Skin of body (tissue), 2 donors: Measurements from ENCODE around the gene KIFC1. TPM values are rescaled to one million over a fixed set of nuclear protein-coding genes. Genes with fewer than 3 reads are reported as not detected.
"Not testable (repeated sequence)": the region's sequence is repeated elsewhere in the genome, so short reads cannot be mapped to it uniquely, and the experiment has no call there.

ENCODE experiments used
- DNase-seq: peaks from one replicate; lab custom pipeline; 2025; lab: John Stamatoyannopoulos, UW
- total RNA-seq: library from RNA; depleted of rRNA; stranded (reverse); fragments of >200 nt; gene quantifications from one replicate; pipeline ENCODE4 v1.2.3, GENCODE V29; 2014

Gene KIFC1
- total RNA-seq, 1 donor from 2014 or later, result 9.5 TPM

DNA sequence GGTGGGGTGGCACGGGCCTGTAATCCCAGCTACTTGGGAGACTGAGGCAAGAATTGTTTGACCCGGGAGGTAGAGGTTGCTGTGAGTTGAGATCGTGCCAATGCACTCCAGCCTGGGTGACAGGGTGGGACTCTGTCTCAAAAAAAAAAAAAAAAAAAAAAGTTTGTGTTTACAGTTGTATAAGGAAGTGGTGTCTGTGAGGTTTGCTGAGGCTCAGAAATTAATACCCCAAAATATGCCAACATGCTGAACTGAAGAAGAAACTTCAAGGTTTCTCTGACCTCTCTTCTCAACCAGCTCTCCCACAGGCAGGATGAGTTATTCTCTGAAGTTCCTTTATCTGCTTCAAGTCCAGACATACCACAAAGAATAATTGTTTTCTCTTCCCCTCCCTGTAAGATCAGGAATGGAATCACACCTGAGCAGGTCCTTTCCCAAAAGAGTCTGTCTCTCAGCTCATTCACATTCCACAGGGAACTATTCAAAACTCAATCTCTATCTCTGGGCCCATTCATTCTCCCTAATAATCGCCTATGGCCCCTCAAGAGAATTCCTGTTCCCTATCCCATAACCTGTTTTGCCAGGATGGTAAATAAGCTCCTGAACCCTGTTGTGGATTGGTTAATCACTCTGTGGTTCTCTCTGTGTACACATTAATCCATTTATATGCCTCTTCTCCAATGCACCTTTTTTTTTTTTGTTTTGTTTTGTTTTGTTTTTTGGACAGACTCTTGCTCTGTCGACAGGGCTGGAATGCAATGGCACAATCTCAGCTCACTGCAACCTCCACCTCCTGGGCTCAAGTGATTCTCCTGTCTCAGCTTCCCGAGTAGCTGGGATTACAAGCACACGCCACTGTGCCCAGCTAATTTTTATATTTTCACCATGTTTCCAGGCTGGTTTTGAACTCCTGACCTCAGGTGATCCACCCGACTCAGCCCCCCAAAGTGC lies 17.4 kb upstream of the KIFC1 start:
- no peak for DNase-seq

DNA sequence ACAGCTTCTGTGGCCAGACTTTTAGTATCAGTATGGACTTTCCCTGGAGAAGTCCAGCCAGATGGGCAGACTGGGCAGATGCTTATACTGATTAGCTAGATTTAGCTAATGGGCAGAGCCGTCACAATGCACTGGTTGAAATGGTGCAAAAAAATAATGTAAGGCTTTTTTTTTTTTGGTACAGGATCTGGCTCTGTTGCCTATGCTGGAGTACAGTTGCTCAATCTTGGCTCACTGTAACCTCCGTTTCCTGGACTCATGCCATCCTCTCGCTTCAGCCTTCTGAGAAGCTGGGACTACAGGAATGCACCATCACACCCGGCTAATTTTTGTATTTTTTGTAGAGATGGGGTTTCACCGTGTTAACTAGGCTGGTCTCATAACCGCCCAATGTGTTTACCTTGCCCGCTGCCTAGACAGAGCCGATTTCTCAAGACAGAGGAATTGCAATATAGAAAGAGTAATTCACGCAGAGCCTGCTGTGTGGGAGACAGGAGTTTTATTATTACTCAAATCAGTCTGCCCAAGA lies 16.4 kb upstream of the KIFC1 start:
- peak; percentile 86 for DNase-seq

DNA sequence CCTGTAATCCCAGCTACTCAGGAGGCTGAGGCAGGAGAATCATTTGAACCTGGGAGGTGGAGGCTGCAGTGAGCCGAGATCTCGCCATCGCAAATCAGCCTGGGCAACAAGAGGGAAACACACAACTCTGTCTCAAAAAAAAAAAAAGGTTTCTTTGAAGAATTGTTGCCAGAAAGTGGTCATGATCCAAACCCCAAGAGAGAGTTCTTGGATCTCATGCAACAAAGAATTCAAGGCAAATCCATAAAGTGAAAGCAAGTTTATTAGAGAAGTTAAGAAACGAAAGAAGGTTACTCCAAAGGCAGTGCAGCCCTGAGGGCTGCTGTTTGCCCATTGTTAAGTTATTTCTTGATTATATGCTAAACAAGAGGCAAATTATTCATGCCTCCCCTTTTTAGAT lies 14.5 kb upstream of the KIFC1 start:
- DNase-seq, result no peak

DNA sequence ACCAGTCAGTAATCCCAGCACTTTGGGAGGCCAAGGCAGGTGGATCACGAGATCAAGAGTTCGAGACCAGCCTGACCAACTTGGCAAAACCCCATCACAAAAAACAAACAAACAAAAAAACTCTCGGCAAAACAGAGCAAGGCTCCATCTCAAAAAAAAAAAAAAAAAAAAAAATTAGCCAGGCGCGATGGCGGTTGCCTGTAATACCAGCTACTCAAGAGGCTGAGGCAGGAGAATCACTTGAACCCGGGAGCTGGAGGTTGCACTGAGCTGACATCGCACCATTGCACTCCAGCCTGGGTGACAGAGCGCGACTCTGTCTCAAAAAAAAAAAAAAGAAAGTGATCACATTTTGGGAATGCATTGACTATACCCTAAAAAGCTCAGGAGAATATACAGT lies 12.4 kb upstream of the KIFC1 start:
- DNase-seq, result not testable (repeated sequence)

DNA sequence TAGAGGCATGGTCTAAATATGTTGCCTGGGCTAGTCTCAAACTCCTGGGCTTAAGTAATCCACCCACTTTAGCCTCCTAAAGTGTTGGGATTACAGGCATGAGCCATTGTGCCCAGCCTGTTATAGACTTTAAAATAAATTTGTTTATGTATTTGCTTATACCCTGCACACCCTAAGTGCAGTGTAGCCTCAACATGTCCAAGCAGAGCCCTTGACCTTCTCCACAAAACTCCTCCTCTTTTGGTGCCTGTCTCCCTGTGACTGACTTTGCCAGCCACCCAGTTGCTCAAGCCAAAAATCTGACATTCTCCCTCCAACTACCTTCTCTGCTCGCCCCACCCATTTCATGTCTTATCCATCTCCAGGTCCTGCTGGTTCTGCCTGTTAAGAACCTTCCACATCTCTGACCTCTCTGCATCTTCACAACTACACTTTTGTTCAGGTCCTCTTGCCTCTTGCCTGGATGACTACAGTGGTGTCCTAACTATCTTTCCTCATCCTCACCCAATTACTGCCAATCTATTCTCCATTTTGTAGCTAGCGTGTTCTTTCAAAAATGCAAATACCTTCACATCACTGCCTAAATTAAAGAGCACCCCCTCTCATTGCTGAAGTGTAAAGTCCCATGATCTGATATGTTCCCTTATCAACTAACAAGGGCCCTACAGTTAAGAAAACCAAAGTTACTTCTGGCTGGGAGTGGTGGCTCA lies 11.2 kb upstream of the KIFC1 start:
- DNase-seq, result no peak

DNA sequence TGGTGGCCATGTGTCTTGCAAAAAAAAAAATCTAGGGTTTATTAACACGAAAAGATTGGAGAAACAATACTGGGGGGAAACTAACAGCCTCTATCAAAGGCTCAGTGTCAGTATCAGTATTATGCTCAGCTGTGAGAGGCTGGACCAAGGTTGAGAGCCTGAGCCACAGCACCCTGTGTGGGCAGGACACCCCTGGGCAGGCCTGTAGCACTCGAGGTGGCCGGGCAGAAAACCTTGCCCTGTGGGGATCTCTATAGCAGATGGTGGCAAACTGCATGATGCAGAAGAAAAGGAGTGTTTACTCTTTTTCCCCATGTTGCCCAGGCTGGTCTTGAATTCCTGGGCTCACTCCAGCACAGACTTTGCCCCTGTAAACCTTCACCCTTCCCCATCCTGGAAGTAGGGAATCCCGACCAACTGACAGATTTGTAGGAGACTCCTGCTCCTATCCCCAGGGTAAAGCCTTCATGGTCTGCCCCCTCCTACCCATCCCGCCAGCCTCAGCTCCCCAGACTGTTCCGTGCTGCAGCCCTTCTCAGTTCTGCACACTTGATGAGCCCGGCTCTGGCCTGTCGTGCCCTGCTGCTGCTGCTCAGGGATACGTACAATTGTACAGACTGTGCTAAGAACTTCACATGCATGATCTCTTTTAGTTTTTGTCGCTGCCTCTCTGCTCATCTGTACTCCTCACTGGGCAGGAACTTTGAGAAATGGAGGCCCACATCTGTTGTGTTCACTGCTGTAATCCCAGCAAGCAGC lies 8.0 kb upstream of the KIFC1 start:
- DNase-seq, result no peak

DNA sequence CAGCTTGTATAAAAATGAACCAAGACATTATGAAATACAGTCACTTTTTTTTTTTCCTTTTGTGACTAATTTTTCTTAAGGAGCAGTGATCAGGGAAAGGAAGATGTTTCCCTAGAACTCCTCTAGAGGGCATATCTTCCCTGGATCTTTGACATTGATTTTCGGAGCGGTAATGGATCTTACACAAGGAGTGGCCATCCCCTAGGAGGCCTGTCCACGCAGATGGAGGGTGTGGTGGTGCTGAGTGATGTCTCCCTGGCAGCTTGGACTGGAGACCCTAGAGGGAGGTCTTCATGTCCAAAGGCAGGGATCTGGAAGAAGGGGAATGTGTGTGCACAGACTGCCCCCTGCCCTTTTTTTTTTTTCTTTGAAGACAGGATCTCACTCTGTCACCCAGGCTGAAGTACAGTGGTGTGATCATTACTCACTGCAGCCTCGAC lies 7.0 kb upstream of the KIFC1 start:
- peak; percentile 10 for DNase-seq

DNA sequence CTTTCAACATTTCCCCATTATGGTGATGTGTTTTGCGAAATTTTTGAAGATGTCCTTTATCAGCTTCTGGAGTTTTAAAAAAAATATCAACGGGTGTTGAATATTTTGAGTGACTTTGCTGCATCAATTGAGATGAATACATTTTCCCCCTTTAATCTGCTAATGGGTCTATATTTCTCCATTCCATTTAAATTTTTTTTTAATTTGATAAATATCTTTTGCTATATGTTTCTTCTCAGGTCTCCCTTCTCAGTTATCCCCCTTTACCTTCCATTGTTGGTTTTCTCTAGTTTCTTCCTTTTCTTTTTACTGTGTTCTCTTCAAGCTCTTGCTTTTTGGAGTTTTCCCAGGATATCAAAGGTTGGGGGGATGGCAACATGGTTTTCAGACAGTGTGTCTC lies 1.4 kb upstream of the KIFC1 start:
- no peak for DNase-seq

DNA sequence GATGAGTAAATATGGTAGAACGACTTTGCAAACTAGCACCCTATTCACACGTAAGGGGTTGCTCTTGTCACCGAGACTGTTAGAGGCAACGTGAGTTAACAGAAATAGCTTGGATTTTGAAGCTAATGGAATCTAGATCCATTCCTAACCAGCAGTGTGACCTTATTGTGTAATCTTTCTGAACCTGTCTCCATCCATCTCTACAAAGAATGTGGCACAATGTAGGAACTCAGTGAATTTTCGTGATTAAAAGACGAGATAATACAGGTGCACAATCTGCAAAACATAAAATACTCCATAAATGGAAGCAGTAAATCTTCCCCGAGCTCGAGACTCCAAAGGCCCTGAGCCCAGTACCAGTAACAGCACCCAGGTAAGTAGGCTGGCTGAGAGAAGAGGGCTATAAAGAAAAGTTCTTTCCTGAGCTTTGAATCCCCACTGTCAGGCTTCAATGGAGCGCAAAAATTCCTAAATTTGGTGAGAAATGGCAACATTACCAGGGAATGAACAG lies 801 bp upstream of the KIFC1 start:
- no peak for DNase-seq

DNA sequence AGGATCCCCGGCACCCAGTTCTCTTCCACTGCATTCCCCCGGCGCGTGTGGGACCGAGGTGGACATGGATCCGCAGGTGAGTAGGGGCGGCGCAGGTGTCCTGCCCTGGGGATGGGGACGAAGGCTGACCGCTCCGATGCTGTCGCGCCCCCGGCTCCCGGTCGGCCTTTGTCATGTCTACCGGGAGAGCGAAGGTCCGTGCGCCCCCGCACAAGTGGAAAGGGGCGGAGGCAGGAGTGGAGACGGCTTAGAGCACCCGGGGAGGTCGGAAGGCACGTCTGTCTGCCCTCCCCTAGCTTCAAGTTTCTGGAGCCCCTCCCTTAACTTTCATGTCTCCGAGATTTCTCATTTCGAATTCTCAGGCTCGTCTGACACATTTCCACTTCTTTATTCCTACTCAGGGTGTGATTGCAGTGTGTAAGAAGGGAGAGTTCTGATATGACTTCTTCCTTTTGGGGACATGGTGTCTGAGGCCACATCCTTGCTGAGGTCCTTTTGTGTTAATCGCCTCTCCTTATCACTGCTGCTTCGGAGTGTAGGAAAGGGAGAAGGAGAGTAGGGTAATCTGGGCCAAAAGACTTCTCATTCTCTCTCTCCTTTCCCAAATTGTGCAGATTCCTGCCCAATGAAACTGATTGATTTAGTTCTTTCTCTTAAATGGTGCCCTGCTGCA lies 435 bp downstream of the KIFC1 start:
- peak; percentile 19 for DNase-seq

DNA sequence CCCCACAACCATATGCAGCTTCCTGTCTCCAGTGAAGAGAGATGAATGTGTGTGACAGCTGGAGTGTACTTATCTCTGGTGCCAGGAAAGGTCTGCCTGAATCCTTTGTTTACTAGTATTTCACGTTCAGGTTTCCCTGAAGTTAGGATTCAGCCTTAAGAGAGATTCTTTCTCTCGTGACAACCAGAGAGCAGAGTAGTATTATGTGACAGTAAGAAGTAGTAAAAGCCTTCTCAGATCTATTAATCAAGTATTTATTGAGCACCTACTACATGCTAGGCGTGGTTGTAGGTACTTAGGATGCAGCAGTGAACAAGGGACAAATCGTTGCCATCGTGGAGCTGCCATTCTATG lies 949 bp downstream of the KIFC1 start:
- DNase-seq, result no peak

DNA sequence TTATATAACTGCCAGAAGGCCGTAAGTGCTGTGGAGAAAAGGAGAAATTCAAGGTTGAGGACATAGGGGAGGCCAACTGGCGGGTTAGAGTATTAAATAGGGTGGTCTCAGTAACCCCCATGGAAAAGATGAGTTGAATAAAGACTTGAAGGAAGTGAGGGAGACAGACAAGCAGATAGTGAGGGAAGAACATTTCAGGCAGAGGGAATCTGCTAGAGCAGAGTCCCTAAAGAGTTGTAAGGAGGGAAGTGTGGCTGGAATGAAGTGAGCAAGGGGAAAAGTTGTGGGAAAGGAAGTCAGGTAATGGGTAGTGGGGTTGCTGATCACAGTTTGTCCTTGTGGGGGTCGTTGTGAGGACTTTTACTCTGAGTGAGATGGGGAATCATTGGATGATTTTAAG lies 1.4 kb downstream of the KIFC1 start:
- DNase-seq, result no peak

DNA sequence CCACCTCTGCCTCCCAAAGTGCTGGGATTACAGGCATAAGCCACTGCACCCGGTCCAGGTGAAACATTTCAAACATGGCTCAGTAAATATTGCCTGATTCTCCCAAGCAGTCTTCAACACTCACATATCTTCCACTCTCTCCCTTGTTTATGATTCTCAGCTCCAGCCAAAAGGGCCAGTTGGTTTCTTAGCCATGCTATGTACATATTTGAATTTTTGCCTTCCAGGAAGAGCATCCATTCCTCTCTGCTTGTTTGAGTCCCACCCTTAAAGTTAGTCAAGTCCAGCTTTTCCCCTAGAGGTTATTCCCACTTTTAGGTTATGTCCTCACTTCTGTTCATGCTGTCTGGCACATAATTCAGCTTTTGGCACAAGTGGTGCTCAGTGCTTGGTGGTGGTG lies 5.9 kb downstream of the KIFC1 start:
- DNase-seq, result no peak

DNA sequence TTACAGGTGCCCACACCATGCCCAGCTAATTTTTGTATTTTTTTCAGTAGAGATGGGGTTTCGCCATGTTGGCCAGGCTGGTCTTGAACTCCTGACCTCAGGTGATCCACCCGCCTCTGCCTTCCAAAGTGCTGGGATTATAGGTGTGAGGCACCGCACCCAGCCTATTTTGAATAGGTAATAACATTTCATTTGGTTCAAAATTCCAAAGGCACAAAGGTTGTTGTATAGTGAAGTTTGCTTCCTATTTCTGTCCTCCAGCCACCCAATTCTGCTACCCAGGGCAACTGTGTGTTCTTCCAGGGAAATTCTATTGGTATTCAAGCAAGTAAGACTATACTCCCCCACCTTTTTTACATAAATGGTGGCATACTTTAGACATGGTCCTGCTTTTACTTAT lies 7.0 kb downstream of the KIFC1 start:
- DNase-seq, result not testable (repeated sequence)

DNA sequence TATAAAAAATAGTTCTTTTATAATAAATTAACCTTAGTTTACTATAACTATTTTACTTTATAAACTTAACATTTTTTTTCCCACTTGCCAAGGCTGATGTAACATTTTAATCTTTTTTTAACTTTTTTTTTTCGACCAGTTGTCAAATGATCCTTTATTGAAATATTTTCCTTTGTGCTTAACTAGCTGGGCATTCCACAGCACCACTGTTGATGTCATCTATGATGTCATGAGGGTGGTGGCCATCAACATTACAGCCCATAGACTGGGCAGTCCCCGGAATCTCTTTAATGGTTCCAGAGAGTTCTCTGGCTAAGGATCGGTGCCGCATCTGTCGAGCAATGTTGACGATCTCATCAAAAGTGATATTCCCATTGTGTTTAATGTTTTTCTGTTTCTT lies 8.3 kb downstream of the KIFC1 start:
- not testable (repeated sequence) for DNase-seq

DNA sequence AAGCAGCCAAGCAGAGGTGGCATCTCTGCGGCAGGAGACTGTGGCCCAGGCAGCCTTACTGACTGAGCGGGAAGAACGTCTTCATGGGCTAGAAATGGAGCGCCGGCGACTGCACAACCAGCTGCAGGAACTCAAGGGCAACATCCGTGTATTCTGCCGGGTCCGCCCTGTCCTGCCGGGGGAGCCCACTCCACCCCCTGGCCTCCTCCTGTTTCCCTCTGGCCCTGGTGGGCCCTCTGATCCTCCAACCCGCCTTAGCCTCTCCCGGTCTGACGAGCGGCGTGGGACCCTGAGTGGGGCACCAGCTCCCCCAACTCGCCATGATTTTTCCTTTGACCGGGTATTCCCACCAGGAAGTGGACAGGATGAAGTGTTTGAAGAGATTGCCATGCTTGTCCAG lies 13.3 kb downstream of the KIFC1 start:
- no peak for DNase-seq

DNA sequence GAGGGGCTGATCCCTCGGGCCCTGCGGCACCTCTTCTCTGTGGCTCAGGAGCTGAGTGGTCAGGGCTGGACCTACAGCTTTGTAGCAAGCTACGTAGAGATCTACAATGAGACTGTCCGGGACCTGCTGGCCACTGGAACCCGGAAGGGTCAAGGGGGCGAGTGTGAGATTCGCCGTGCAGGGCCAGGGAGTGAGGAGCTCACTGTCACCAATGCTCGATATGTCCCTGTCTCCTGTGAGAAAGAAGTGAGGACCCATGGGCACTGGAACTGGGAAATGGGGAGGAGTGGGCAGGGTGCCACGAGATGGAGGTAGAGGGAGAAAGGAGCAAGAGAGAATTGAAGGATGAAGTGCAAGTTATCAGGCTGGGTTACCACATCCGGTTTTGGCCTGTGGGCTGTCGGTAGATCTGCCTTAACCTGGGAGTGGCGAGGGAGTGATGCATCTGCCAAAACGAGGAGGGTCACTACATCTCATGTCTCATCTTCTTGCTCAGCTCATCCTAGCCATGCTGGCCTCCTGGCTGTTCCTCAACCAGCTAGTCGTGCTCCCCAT lies 13.8 kb downstream of the KIFC1 start:
- DNase-seq, result no peak

DNA sequence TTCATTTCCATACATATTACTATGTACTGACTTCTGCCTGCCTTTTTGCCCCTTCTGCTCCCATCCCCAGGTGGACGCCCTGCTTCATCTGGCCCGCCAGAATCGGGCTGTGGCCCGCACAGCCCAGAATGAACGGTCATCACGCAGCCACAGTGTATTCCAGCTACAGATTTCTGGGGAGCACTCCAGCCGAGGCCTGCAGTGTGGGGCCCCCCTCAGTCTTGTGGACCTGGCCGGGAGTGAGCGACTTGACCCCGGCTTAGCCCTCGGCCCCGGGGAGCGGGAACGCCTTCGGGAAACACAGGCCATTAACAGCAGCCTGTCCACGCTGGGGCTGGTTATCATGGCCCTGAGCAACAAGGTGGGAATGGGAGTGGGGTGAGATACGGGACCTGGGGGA lies 14.5 kb downstream of the KIFC1 start:
- DNase-seq, result no peak

DNA sequence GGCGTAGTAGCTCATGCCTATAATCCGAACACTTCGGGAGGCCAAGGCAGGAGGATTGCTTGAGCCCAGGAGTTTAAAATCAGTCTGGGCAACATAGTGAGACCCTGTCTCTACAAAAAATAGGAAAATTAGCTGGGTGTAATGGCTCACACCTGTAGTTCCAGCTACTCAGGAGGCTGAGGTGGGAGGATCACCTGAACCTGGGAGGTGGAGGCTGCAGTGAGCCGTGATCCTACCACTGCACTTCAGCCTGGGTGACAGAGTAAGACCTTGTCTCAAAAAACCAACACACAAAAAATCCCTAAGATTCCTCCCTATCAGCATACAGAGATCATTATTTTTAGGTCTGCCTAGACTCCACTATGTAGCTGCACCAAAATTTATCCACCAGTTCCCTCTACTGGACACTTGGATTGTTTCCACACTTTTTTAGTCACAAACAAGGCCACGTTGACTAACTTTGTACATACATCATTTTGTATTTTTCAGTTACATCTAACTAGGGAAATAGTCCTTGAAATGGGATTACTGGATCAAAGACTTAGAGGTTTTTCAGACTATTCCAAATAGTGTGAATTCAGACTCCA lies 15.6 kb downstream of the KIFC1 start:
- no peak for DNase-seq

DNA sequence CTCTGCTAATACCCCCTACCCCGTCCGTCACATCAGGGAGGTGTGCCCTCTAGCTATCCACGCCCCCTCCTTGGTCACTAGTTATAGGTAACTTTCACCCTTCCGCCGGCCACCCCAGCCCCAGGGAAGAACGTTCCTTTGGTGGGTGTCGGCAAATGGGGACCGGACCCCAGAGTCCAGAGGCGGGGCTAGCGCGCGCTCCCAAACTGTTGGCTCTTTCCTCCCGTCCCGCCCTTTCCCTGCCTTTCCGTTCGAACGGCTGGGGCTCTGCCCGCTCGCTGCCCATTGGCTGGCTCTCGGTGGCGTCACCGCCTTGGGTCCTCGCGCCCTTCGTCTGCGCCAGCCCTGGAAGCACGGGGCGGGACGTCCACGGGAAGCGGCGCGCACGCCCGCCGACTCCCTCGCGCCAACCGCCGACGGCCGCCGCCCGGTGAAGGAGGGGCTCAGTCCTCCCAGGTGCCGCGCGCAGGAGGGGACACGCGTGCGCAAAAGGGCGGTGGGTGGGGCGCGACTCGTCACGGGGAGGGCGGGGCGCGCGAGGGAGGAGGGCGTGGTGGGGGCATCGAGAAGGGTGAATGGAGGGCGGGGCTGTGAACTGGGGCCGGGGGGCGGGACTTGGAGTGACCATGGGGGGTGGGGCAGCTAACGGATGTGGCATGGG lies 18.6 kb downstream of the KIFC1 start:
- peak; percentile 96 for DNase-seq
